Tongue (tissue), 2 donors: ENCODE results near the gene TIMM23. TPM values are rescaled to one million over a fixed set of nuclear protein-coding genes. Genes with fewer than 3 reads are reported as not detected.
"Not testable (repeated sequence)": the region's sequence is repeated elsewhere in the genome, so short reads cannot be mapped to it uniquely, and the experiment has no call there.

Source experiments
- DNase-seq: peaks from one replicate; pipeline ENCODE4 v3.0.0-alpha.2; 2015
- total RNA-seq: library from RNA; depleted of rRNA; stranded (reverse); fragments of >200 nt; gene quantifications from one replicate; pipeline ENCODE4 v1.2.3, GENCODE V29; 2014

The TIMM23 gene
- total RNA-seq, 1 donor from 2014 or later, result 57.3 TPM

DNA sequence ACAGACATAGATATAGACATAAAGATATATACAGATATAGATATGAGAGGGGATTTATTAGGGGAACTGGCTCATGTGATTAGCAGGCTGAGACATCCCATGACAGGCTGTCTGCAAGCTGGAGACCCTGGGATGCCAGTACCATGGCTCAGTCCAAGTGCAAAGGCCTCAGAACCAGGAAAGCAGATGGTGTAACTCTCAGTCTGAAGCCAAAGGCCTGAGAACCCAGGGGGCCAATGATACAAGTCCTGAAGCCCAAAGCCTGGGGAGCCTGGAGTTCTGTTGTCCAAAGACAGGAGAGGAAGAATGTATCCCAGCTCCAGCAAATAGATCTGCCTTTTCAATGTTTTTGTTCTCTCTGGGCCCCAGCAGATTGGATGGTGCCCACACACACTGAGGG lies 52.7 kb downstream of the TIMM23 start:
- no peak for DNase-seq

DNA sequence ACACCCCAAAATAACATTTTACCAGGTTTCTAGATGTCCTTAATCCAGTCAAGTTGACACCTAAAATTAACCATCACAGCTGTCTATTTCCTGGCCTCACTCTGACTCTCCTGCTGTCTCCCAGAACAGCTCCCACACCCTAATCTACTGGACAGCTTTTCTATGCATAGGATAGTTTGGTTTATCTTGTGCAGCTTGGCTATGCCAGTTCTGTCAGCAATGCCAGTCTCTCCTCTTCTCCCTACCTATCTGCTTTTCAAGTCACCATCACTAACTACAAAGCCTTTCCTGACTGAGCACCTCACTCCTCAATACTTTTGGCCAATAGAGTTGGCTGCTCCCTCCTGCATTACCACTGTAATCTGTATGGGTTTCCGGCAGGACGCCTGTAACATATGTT lies 53.1 kb downstream of the TIMM23 start:
- no peak for DNase-seq

- no peak for DNase-seq
Observed at GRCh38 chr10:46026106-46026505, 53.8 kb downstream of the TIMM23 start.

GRCh38 chr10:46028584-46029460 lies 56.5 kb downstream of the TIMM23 start:
- DNase-seq, result peak; percentile 38

GRCh38 chr10:46029461-46030030 lies 57.3 kb downstream of the TIMM23 start:
- no peak for DNase-seq

- DNase-seq, result peak; percentile 99
Observed at GRCh38 chr10:46030091-46030937, 58.0 kb downstream of the TIMM23 start, which contains the start of gene NCOA4. TSS of gene NCOA4 (minus strand) at chr10:46030623. CDS start at chr10:46016680, 13,943 bp downstream.

DNA sequence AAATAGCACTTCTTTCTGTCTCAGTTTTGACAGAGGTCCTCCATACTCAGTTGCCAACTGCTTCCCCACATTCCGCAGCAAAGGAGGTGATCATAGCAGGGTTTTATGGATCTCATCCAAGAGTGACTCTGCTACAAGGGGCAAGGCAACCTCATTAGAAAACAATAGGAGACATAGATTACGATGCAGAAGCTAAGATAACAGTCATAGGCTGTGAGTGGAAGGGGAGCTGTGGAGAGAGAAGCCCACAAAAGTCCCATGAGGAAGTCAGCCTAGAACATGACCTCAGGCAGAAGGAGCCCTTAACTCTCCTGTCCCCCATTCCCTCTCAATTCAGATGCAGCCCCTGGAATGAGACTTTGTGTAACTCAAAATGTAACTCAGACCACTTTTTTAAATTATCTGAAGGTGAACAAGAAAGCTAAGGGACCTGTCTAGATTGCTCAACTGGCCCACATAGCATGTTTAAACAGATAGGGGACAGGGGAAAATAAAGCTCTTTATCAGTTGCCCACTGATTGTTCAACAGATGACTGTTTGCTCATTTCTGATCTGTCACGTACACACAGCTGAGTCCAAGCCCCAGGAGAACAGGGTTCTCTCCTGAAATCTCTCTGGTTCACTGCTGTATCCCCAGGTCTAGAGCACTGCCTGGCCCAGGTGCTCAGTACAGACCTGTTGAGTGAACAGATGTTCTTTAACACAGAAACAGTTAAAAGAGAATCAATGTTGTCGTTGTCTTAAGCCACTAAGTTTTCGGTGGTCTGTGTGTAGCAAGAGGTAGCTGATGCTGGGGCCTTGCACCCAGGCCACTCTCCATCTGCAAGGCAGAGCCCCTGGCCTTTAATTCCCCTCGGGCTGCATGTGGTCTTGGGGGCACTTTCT lies 59.6 kb downstream of the TIMM23 start:
- no peak for DNase-seq

DNA sequence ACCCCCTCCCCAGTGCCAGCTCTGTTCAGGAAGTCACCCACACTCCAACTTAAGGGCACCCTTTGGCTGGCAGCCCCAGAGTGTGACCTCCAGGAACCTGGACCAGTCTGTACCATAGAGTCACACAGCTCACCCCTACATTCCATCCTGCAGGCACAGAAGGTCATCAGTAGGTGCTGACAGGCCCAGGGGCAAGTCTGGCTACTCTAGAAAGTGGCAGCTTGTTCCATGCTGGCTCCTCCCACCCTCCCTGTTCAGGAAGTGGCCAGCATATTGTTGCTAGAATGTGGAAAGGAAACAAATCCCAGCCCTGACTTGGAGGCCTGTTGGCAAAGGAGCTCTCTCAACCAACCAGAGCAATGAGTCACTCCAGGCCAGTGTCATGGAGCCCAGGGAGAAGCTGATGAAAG lies 61.3 kb downstream of the TIMM23 start:
- no peak for DNase-seq

GRCh38 chr10:46035923-46036849 lies 63.9 kb downstream of the TIMM23 start:
- no peak for DNase-seq

DNA sequence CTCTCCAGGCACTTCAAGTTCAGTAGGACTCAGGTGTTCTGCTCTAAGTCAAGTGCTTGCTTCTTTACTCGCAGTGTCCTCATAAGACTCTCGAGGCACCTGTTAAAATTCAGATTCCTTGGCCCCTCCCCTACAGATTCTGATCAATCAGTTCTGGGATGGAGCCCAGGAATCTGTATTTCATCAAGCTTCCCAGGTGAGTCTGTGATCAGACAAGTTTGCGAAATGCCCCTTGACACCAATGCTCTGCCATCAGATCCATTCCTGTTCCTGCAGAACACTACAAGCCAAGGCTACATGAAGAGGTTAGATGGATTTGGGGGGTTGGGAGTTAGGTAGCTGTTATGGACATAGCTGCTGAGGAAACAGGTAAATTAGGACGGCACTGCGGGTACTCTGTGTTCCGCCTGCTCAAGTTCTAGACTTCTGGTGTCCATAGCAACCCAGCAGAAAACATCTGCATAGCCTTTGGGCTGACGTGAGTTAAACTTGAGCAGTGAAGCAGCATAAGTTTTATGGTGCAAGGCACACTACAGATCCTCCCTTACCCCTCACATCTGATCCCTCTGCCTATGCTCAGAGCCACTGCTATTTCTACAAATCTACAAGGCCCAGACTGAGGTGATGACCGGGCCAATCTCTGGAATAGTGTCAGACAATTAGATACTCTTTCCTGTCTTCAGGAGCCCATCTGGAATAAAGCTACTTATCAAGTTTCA lies 65.0 kb downstream of the TIMM23 start:
- DNase-seq, result no peak

GRCh38 chr10:46040004-46040403 lies 67.7 kb downstream of the TIMM23 start:
- DNase-seq, result no peak

DNA sequence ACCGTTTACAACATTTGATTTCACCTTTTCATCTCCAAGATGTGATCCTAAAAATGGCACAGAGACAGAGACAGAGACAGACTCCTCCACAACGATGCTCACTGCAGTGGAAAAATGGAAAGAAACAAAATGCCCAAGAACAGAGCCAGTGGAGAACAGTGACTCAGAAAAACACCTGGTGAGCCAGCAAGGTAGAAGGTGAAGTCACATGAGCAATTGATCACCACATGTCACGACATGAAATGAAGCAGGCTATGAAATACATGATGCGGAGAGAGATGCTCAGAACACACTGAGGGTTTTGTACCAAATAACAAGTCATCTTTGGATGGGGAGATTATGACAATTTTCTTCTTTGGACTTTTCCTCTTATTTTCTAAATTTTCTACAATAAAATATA lies 70.2 kb downstream of the TIMM23 start:
- no peak for DNase-seq

GRCh38 chr10:46046261-46046660 lies 74.0 kb downstream of the TIMM23 start, which contains the start of gene MSMB:
TSS of gene MSMB (minus strand) at chr10:46046269. CDS start at chr10:46046237, 32 bp downstream.
- DNase-seq, result no peak

DNA sequence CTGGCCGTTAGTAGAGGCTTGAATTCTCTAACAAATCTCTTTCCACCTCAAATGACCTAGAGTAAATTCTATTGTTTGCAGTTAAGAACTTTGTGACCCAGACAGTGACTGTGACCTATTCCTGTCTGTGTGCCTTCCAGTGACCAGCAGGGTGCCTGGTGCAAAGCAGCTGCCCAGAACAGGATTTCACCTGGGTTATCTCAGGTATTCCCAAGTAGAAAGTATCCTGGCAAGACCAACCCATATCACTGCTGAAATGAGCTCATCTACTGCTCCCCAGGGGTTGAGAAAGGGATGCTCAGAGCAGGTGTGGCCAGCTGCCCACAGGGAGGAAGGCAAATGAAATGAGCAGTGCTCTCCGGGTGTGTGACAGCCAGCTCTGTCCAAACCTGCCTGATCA lies 75.9 kb downstream of the TIMM23 start:
- no peak for DNase-seq

DNA sequence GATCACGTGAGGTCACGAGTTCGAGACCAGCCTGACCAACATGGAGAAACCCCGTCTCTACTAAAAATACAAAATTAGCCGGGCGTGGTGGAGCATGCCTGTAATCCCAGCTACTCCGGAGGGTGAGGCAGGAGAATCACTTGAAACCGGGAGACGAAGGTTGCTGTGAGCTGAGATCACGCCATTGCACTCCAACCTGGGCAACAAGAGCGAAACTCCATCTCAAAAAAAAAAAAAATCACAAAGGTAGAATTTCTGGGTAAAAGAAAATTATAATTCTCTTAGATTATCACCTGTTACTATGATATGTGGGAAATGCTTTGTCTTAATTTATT lies 77.2 kb downstream of the TIMM23 start:
- DNase-seq, result not testable (repeated sequence)

GRCh38 chr10:46050941-46051623 lies 78.8 kb downstream of the TIMM23 start:
- peak; percentile 49 for DNase-seq

- no peak for DNase-seq
Observed at GRCh38 chr10:46052057-46052790, 79.9 kb downstream of the TIMM23 start.

DNA sequence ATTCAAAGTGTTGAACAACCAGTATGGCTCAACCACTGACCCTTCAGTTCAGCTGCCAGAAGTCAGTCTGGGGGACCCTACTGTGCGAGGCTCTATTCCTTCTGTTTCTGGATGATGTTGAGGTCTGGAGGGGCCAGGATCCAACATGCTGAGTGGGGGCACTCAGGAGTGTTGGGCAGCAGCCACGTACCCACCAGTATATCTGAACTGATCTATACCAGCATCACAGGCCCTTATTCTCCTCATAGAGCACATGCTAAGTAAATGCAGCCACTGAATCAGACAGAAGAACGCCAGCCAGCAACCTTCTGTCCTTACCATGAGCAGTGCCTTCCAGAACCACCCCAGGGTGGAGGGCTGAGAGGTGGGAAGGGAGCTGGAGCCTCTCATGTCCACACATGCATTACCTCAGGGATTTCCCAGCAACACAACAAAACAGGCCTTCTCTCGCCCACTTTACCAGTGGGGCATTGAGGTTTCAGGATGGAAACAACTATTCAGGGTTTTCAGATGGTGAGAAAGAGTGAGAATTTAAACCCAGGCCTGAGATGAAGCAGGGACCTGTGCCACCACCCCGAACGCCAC lies 80.6 kb downstream of the TIMM23 start:
- no peak for DNase-seq
